ENCODE data around the gene PYGL.
"Not testable (repeated sequence)": the region's sequence is repeated elsewhere in the genome, so short reads cannot be mapped to it uniquely, and the experiment has no call there.

Gene PYGL

DNA sequence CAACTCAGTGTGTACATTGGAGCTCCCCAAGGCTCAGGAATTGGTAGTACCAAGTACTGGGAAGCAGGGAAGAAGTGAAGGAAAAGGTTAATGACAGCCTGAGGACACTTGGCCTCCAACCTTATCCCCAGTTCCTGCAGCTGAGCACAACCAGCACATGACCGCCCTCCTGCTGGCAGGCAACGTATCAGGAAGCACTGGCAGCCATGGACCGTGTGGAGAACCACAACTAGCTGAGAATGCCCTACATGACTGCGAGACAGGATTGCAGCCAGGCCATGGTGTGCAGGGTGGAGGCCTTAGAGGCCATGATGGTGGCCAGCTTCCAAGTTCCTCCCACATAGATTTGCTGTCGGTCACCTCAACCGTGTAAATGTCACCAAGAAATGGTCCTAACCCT lies 26.8 kb downstream of the PYGL start:
- TF ChIP-seq, protein P1, sequence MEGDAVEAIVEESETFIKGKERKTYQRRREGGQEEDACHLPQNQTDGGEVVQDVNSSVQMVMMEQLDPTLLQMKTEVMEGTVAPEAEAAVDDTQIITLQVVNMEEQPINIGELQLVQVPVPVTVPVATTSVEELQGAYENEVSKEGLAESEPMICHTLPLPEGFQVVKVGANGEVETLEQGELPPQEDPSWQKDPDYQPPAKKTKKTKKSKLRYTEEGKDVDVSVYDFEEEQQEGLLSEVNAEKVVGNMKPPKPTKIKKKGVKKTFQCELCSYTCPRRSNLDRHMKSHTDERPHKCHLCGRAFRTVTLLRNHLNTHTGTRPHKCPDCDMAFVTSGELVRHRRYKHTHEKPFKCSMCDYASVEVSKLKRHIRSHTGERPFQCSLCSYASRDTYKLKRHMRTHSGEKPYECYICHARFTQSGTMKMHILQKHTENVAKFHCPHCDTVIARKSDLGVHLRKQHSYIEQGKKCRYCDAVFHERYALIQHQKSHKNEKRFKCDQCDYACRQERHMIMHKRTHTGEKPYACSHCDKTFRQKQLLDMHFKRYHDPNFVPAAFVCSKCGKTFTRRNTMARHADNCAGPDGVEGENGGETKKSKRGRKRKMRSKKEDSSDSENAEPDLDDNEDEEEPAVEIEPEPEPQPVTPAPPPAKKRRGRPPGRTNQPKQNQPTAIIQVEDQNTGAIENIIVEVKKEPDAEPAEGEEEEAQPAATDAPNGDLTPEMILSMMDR (conservative IDR thresholded peaks at IDR 0.05; ENCODE audit: control insufficient read depth, insufficient read depth, low read depth, low read length) = no peak
- no peak for DNase-seq (ENCODE audit: low read depth)
- H3K4me3 ChIP-seq (ENCODE audit: control insufficient read depth, low read depth, low read length) = no peak overlapping the region

- H3K4me3 ChIP-seq (ENCODE audit: control insufficient read depth, low read depth, low read length) = no peak overlapping the region
- TF ChIP-seq, protein P1 (conservative IDR thresholded peaks at IDR 0.05; ENCODE audit: control insufficient read depth, insufficient read depth, low read depth, low read length) = no peak
- no peak for DNase-seq (ENCODE audit: low read depth)
These were observed 33.5 kb downstream of the PYGL start for GRCh38 chr14:50910495-50911420.

DNA sequence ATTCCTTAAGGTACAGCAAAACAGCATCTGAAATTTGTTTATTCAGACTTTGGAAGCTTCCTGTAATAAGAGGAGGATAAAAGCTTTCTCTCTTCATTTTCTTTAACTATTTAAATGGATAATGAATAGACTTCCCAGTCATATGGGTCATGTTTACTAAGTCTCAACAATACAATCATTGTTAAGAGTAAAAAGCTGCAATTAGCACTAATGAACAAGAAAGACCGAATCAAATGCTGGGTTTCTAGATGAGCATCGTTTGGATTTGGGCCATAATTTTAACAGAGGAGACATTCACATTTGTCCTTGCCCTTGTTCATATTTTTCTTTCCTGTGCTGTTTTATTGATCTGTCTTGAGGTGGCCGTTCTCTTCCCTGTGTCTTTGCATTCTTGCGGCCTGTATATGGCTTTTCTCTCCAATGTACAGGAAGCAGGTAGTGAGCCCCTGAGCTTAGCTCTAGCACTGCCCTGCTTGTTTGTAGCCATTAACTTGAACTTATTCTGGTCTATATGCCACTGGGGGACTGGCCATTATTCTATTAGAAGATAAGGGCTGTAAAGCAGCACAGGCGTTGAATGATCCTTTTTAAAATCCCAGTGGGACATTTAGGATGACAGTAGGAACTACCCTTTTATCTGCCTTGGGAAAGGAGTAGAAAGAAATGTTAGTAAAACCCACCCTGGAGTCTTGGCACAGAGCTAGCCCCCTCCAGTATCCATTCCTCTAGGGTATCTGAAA lies 37.8 kb downstream of the PYGL start:
- TF ChIP-seq, protein P1 (conservative IDR thresholded peaks at IDR 0.05; ENCODE audit: control insufficient read depth, insufficient read depth, low read depth, low read length) = no peak

GRCh38 chr14:50904719-50905118 lies 39.6 kb downstream of the PYGL start:
- TF ChIP-seq, protein P1 (conservative IDR thresholded peaks at IDR 0.05; ENCODE audit: control insufficient read depth, insufficient read depth, low read depth, low read length) = no peak
- DNase-seq (ENCODE audit: low read depth) = no peak
- H3K4me3 ChIP-seq (ENCODE audit: control insufficient read depth, low read depth, low read length) = no peak overlapping the region

More for the DNA sequence above, 37.8 kb downstream of the PYGL start:
- H3K4me3 ChIP-seq (ENCODE audit: control insufficient read depth, low read depth, low read length) = no peak overlapping the region
- no peak for DNase-seq (ENCODE audit: low read depth)

DNA sequence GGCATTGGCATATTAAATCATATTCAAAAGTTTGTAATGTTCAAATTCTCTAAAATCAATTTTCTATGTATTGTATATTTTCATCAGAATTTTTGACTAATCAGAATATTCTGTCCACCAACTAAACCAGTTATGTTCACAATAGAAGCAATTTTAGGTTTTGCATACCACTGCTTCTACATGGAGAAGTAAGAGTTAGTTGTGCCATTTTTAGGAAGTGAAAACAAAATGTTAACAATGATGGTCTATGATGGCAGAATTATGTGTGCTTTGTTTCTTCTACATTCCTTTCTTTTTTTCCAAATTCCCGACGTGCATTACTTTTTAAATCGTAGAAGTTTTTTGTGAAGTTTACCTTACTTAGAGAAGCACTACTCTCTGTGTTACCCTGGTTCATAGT lies 42.9 kb downstream of the PYGL start:
- no peak for DNase-seq (ENCODE audit: low read depth)
- TF ChIP-seq, protein P1 (conservative IDR thresholded peaks at IDR 0.05; ENCODE audit: control insufficient read depth, insufficient read depth, low read depth, low read length) = no peak
- no peak overlapping the region for H3K4me3 ChIP-seq (ENCODE audit: control insufficient read depth, low read depth, low read length)

GRCh38 chr14:50897658-50898175 lies 46.6 kb downstream of the PYGL start:
- TF ChIP-seq, protein P1 (conservative IDR thresholded peaks at IDR 0.05; ENCODE audit: control insufficient read depth, insufficient read depth, low read depth, low read length) = no peak
- H3K4me3 ChIP-seq (ENCODE audit: control insufficient read depth, low read depth, low read length) = no peak overlapping the region
- DNase-seq (ENCODE audit: low read depth) = no peak

DNA sequence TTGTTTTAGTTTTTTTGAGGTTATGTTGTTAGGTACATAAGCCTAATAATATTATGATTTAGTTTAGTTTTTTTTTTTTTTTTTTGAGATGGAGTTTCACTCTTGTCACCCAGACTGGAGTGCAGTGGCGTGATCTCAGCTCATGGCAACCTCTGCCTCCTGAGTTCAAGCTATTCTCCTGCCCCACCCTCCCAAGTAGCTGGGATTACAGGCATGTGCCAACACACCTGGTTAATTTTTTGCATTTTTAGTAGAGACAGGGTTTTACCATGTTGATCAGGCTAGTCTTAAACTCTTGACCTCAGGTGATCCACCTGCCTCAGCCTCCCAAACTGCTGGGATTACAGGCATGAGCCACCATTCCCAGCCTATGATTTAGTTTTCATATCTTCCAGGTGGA lies 47.3 kb downstream of the PYGL start:
- H3K4me3 ChIP-seq (ENCODE audit: control insufficient read depth, low read depth, low read length); DNase-seq (ENCODE audit: low read depth): not testable (repeated sequence)

- H3K4me3 ChIP-seq (ENCODE audit: control insufficient read depth, low read depth, low read length); DNase-seq (ENCODE audit: low read depth): not testable (repeated sequence)
These were observed 47.9 kb downstream of the PYGL start for GRCh38 chr14:50896421-50896820.
